ENCODE data around the gene ACTL10. TPM values are rescaled to one million over a fixed set of nuclear protein-coding genes. Genes with fewer than 3 reads are reported as not detected.

Gene ACTL10
- total RNA-seq, 1 experiment from 2014 or later, result not detected

- in situ Hi-C loops (cut with HindIII; ENCODE audit: low sequenced_read_pairs), result no loop called here
These were observed 6.6 kb upstream of the ACTL10 start for GRCh38 chr20:33660035-33660684.

GRCh38 chr20:33660685-33661058 is 6.1 kb upstream of the ACTL10 start:
- DNase-seq (ENCODE audit: low spot score), result no peak
- in situ Hi-C loops (cut with HindIII; ENCODE audit: low sequenced_read_pairs), result no loop called here

More at GRCh38 chr20:33660035-33660684, 6.6 kb upstream of the ACTL10 start:
- no peak for DNase-seq (ENCODE audit: low spot score)

GRCh38 chr20:33662172-33662571 is 4.6 kb upstream of the ACTL10 start, which contains the start of gene C20orf144:
Gene C20orf144 (plus strand): TSS chr20:33662327. CDS start chr20:33662346, 19 bp downstream.
- no peak for DNase-seq (ENCODE audit: low spot score)
- in situ Hi-C loops (cut with HindIII; ENCODE audit: low sequenced_read_pairs), result no loop called here

- peak; percentile 61 for DNase-seq (ENCODE audit: low spot score)
- in situ Hi-C loops (cut with HindIII; ENCODE audit: low sequenced_read_pairs), result no loop called here
These were observed 3.3 kb upstream of the ACTL10 start for GRCh38 chr20:33663161-33664084.

GRCh38 chr20:33664085-33664761 is 2.5 kb upstream of the ACTL10 start:
- DNase-seq (ENCODE audit: low spot score), result no peak
- in situ Hi-C loops (cut with HindIII; ENCODE audit: low sequenced_read_pairs), result no loop called here

GRCh38 chr20:33664762-33665144 is 2.0 kb upstream of the ACTL10 start:
- in situ Hi-C loops (cut with HindIII; ENCODE audit: low sequenced_read_pairs), result no loop called here
- no peak for DNase-seq (ENCODE audit: low spot score)

GRCh38 chr20:33667245-33667675 is 517 bp downstream of the ACTL10 start:
- DNase-seq (ENCODE audit: low spot score), result no peak
- in situ Hi-C loops (cut with HindIII; ENCODE audit: low sequenced_read_pairs), result no loop called here

- in situ Hi-C loops (cut with HindIII; ENCODE audit: low sequenced_read_pairs), result no loop called here
- peak; percentile 71 for DNase-seq (ENCODE audit: low spot score)
These were observed 1.1 kb downstream of the ACTL10 start for GRCh38 chr20:33667676-33668465.

GRCh38 chr20:33668466-33669155 is 1.9 kb downstream of the ACTL10 start:
- in situ Hi-C loops (cut with HindIII; ENCODE audit: low sequenced_read_pairs), result no loop called here
- DNase-seq (ENCODE audit: low spot score), result no peak

GRCh38 chr20:33669224-33669623 is 2.5 kb downstream of the ACTL10 start:
- in situ Hi-C loops (cut with HindIII; ENCODE audit: low sequenced_read_pairs), result no loop called here
- no peak for DNase-seq (ENCODE audit: low spot score)

- in situ Hi-C loops (cut with HindIII; ENCODE audit: low sequenced_read_pairs), result no loop called here
- DNase-seq (ENCODE audit: low spot score), result no peak
These were observed 3.3 kb downstream of the ACTL10 start for GRCh38 chr20:33669873-33670640.

- in situ Hi-C loops (cut with HindIII; ENCODE audit: low sequenced_read_pairs), result no loop called here
- DNase-seq (ENCODE audit: low spot score), result no peak
These were observed 4.2 kb downstream of the ACTL10 start for GRCh38 chr20:33670715-33671499.

GRCh38 chr20:33671573-33672288 is 5.0 kb downstream of the ACTL10 start:
- no peak for DNase-seq (ENCODE audit: low spot score)
- in situ Hi-C loops (cut with HindIII; ENCODE audit: low sequenced_read_pairs), result no loop called here

GRCh38 chr20:33672426-33673113 is 5.8 kb downstream of the ACTL10 start:
- in situ Hi-C loops (cut with HindIII; ENCODE audit: low sequenced_read_pairs), result no loop called here
- DNase-seq (ENCODE audit: low spot score), result no peak

GRCh38 chr20:33673114-33673409 is 6.3 kb downstream of the ACTL10 start:
- no peak for DNase-seq (ENCODE audit: low spot score)
- in situ Hi-C loops (cut with HindIII; ENCODE audit: low sequenced_read_pairs), result no loop called here

Data from G401 (cell line).